ENCODE data around the gene SLC6A6. TPM values are rescaled to one million over a fixed set of nuclear protein-coding genes. Genes with fewer than 3 reads are reported as not detected.

Gene SLC6A6
- total and polyA plus RNA-seq, 2 experiments from 2014 or later = 27.5 to 150 TPM

GRCh38 chr3:14502472-14502871, 100.1 kb downstream of the SLC6A6 start (continued):
- TF ChIP-seq ZNF114 (CRISPR knock-in tag; IDR thresholded peaks at IDR 0.05) = no peak
- TF ChIP-seq NANOG (IDR thresholded peaks at IDR 0.05; ENCODE audit: borderline replicate concordance) = no peak
- TF ChIP-seq JUNB (IDR thresholded peaks at IDR 0.05; ENCODE audit: unreplicated experiment) = no peak
- TF ChIP-seq ZNF331 (CRISPR knock-in tag; IDR thresholded peaks at IDR 0.05; ENCODE audit: low read depth) = no peak
- TF ChIP-seq STAT1 (IDR thresholded peaks at IDR 0.05; ENCODE audit: unreplicated experiment) = no peak
- TF ChIP-seq POLR2AphosphoS5 (IDR thresholded peaks at IDR 0.05; ENCODE audit: low read depth) = no peak
- TF ChIP-seq ETS1 (IDR thresholded peaks at IDR 0.05) = no peak

- Histone ChIP-seq H4K20me1 (replicated peaks; ENCODE audit: insufficient read depth) (no peaks in the 10 kb centered on the region), H3K36me3 (ENCODE audit: insufficient read depth) (peaks cover 6% of the 10 kb centered on the region; the same call in 1 of the 2 replicates), H3K9me2 (ENCODE audit: insufficient read depth) (no peaks in the 10 kb centered on the region), H3K27ac (ENCODE audit: low read depth) (no peak overlapping the region), H2AFZ (no peak overlapping the region), H3K4me2 (no peak overlapping the region), H3K27me3 (ENCODE audit: insufficient read depth) (no peaks in the 10 kb centered on the region), H3K4me1 (ENCODE audit: insufficient read depth) (no peaks in the 10 kb centered on the region), H3F3A (replicated peaks; ENCODE audit: low read depth) (no peaks in the 10 kb centered on the region), H3K79me2 (replicated peaks; ENCODE audit: insufficient read depth) (no peaks in the 10 kb centered on the region), H3K4me3 (no peak overlapping the region)
- H3K9me3 Mint-ChIP-seq = peaks cover 16% of the 10 kb centered on the region
- ATAC-seq (no peak), DNase-seq (ENCODE audit: low spot score) (no peak)
- H3K4me3 Mint-ChIP-seq = no peak overlapping the region
- peaks cover 7% of the 10 kb centered on the region for H3K36me3 Mint-ChIP-seq (ENCODE audit: low read depth)
- no peak overlapping the region for H3K27ac Mint-ChIP-seq
- H3K27me3 Mint-ChIP-seq (ENCODE audit: insufficient read depth, low read depth, poor library complexity) = peaks cover 5% of the 10 kb centered on the region
- H3K4me1 Mint-ChIP-seq = no peaks in the 10 kb centered on the region
- no peak for TF ChIP-seq EZH2phosphoT487 (IDR thresholded peaks at IDR 0.05; ENCODE audit: unreplicated experiment)
- no peak for TF ChIP-seq CTCF (conservative IDR thresholded peaks at IDR 0.05; ENCODE audit: low read depth in 2 of 2)
- TF ChIP-seq REST (IDR thresholded peaks at IDR 0.05; ENCODE audit: unreplicated experiment) = no peak
- no peak for TF ChIP-seq CREB1 (CRISPR knock-in tag; IDR thresholded peaks at IDR 0.05; ENCODE audit: low read depth)
- TF ChIP-seq STAT1 (IDR thresholded peaks at IDR 0.05; ENCODE audit: unreplicated experiment) = no peak
- TF ChIP-seq EZH2 (IDR thresholded peaks at IDR 0.05; ENCODE audit: low read depth, unreplicated experiment) = no peak
- no peak for TF ChIP-seq ZNF462 (CRISPR knock-in tag; IDR thresholded peaks at IDR 0.05)
- no peak for TF ChIP-seq ZNF114 (CRISPR knock-in tag; IDR thresholded peaks at IDR 0.05)
Observed at GRCh38 chr3:14503033-14503705, 100.8 kb downstream of the SLC6A6 start.

Measured in GM23338 (cell line).